K562 (cell line): ENCODE results near the gene BRCA1. TPM values are rescaled to one million over a fixed set of nuclear protein-coding genes. Genes with fewer than 3 reads are reported as not detected.

Experiments
- BRF1 ChIP-seq: IDR thresholded peaks from 3 replicates; pipeline ENCODE4 v1.6.1; 2011; ENCODE audit warnings: borderline replicate concordance, mild to moderate bottlenecking; ENCODE audit not compliant: insufficient read length; ENCODE audit errors: extremely low read depth
- CCAR2 ChIP-seq: fragments of 200-400 bp; formaldehyde crosslinking; IDR thresholded peaks from 2 replicates; pipeline ENCODE4 v1.6.1; 2017; ENCODE audit warnings: mild to moderate bottlenecking, low read depth, low read length
- ELF4 ChIP-seq: fragments of 450-650 bp; formaldehyde crosslinking; IDR thresholded peaks from 2 replicates; pipeline ENCODE4 v1.4.0; 2022; ENCODE audit warnings: missing genetic modification characterization
- HEY1 ChIP-seq: fragments of 250-450 bp; sonication (Bioruptor Pico); IDR thresholded peaks from 2 replicates; pipeline ENCODE4 v1.5.0; 2020; ENCODE audit warnings: mild to moderate bottlenecking, moderate library complexity, borderline replicate concordance
- NFIX ChIP-seq: fragments of 250-450 bp; sonication (Bioruptor Pico); IDR thresholded peaks from 2 replicates; pipeline ENCODE4 v1.4.0; 2020; ENCODE audit warnings: low read depth, mild to moderate bottlenecking, moderate library complexity
- PHB ChIP-seq: fragments of 250-450 bp; sonication (Bioruptor Pico); IDR thresholded peaks from 2 replicates; pipeline ENCODE4 v1.5.0; 2021
- SOX6 ChIP-seq: fragments of 450-650 bp; IDR thresholded peaks from 2 replicates; pipeline ENCODE4 v1.6.1; 2014; ENCODE audit warnings: mild to moderate bottlenecking
- ZNF12 ChIP-seq: sonication (generic); formaldehyde crosslinking; IDR thresholded peaks from 2 replicates; pipeline ENCODE4 v1.4.0; 2020; ENCODE audit warnings: mild to moderate bottlenecking, missing genetic modification reagents
- polyA plus RNA-seq, 8 experiments: library from polyadenylated mRNA; depleted of rRNA in 4 of 8; stranded (reverse) in 5 of 8; unstranded in 3 of 8; fragments of >200 nt; fragmentation: Nextera tagmentation in 2 of 8; fragmentation: Illumina TruSeq in 1 of 8; extraction: Ambion mirVana in 2 of 8; extraction: Trizol in 1 of 8; gene quantifications; 2 replicates each; pipeline versions ENCODE4 v1.2.1 to v1.2.3, GENCODE V29; 2011 to 2014; ENCODE audit warnings: inconsistent platforms in 1 of 8, missing spikeins in 1 of 8
- total RNA-seq, 7 experiments: library from RNA; depleted of rRNA in 6 of 7; stranded (reverse); fragments of >200 nt in 6 of 7; fragmentation: Illumina TruSeq in 2 of 7; extraction: Trizol in 2 of 7; gene quantifications; 2 replicates each; pipeline versions ENCODE4 v1.2.1 to v1.2.3, GENCODE V29; 2011 to 2021; ENCODE audit warnings: low replicate concordance in 1 of 7
- TF ChIP-seq, protein P1 (sequence below): fragments of 450-650 bp; formaldehyde crosslinking; IDR thresholded peaks from 2 replicates; pipeline ENCODE4 v1.4.0; 2020; ENCODE audit warnings: mild to moderate bottlenecking
- TF ChIP-seq, protein P2 (sequence below): fragments of 450-650 bp; formaldehyde crosslinking; IDR thresholded peaks from 2 replicates; pipeline ENCODE4 v1.4.0; 2020; ENCODE audit warnings: mild to moderate bottlenecking, mixed read lengths
- TF ChIP-seq, protein P3 (sequence below), 2 experiments: fragments of 450-650 bp; conservative IDR thresholded peaks; 2 replicates each; pipeline ENCODE4 v1.6.1; 2017; ENCODE audit warnings: mild to moderate bottlenecking in 2 of 2, moderate library complexity in 2 of 2
- TF ChIP-seq, protein P4 (sequence below): sonication (generic); formaldehyde crosslinking; IDR thresholded peaks from 2 replicates; pipeline ENCODE4 v1.8.0; 2023; ENCODE audit warnings: mild to moderate bottlenecking, missing genetic modification reagents
- TF ChIP-seq, protein P5 (sequence below): fragments of 250-450 bp; sonication (Bioruptor Pico); IDR thresholded peaks from 2 replicates; pipeline ENCODE4 v1.5.0; 2021; ENCODE audit warnings: mild to moderate bottlenecking, borderline replicate concordance
- TF ChIP-seq, protein P6 (sequence below): IDR thresholded peaks from 2 replicates; pipeline ENCODE4 v1.6.1; 2014; ENCODE audit warnings: antibody characterized with exemption

BRCA1 gene
- total and polyA plus RNA-seq, 9 of the 15 experiments (the other 6 are each of a cell fraction or from before 2014, with no cell fraction given): 25.9 to 95.3 (median 62.3) TPM

DNA sequence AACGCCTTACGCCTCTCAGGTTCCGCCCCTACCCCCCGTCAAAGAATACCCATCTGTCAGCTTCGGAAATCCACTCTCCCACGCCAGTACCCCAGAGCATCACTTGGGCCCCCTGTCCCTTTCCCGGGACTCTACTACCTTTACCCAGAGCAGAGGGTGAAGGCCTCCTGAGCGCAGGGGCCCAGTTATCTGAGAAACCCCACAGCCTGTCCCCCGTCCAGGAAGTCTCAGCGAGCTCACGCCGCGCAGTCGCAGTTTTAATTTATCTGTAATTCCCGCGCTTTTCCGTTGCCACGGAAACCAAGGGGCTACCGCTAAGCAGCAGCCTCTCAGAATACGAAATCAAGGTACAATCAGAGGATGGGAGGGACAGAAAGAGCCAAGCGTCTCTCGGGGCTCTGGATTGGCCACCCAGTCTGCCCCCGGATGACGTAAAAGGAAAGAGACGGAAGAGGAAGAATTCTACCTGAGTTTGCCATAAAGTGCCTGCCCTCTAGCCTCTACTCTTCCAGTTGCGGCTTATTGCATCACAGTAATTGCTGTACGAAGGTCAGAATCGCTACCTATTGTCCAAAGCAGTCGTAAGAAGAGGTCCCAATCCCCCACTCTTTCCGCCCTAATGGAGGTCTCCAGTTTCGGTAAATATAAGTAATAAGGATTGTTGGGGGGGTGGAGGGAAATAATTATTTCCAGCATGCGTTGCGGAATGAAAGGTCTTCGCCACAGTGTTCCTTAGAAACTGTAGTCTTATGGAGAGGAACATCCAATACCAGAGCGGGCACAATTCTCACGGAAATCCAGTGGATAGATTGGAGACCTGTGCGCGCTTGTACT lies at the start of gene BRCA1 (continued):
- no peak for TF ChIP-seq BRF1
- TF ChIP-seq SOX6: peak; percentile 53; the same call in 1 of the 2 replicates
- TF ChIP-seq, protein P1, sequence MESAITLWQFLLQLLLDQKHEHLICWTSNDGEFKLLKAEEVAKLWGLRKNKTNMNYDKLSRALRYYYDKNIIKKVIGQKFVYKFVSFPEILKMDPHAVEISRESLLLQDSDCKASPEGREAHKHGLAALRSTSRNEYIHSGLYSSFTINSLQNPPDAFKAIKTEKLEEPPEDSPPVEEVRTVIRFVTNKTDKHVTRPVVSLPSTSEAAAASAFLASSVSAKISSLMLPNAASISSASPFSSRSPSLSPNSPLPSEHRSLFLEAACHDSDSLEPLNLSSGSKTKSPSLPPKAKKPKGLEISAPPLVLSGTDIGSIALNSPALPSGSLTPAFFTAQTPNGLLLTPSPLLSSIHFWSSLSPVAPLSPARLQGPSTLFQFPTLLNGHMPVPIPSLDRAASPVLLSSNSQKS (CRISPR knock-in tag): no peak
- no peak for TF ChIP-seq NFIX (CRISPR knock-in tag)
- TF ChIP-seq ZNF12 (CRISPR knock-in tag): no peak
- TF ChIP-seq HEY1 (CRISPR knock-in tag): no peak
- TF ChIP-seq, protein P2, sequence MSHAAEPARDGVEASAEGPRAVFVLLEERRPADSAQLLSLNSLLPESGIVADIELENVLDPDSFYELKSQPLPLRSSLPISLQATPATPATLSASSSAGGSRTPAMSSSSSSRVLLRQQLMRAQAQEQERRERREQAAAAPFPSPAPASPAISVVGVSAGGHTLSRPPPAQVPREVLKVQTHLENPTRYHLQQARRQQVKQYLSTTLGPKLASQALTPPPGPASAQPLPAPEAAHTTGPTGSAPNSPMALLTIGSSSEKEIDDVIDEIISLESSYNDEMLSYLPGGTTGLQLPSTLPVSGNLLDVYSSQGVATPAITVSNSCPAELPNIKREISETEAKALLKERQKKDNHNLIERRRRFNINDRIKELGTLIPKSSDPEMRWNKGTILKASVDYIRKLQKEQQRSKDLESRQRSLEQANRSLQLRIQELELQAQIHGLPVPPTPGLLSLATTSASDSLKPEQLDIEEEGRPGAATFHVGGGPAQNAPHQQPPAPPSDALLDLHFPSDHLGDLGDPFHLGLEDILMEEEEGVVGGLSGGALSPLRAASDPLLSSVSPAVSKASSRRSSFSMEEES (CRISPR knock-in tag): no peak
- TF ChIP-seq, protein P3, sequence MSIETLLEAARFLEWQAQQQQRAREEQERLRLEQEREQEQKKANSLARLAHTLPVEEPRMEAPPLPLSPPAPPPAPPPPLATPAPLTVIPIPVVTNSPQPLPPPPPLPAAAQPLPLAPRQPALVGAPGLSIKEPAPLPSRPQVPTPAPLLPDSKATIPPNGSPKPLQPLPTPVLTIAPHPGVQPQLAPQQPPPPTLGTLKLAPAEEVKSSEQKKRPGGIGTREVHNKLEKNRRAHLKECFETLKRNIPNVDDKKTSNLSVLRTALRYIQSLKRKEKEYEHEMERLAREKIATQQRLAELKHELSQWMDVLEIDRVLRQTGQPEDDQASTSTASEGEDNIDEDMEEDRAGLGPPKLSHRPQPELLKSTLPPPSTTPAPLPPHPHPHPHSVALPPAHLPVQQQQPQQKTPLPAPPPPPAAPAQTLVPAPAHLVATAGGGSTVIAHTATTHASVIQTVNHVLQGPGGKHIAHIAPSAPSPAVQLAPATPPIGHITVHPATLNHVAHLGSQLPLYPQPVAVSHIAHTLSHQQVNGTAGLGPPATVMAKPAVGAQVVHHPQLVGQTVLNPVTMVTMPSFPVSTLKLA (conservative IDR thresholded peaks at IDR 0.05): peak; percentile 57 to 84; a peak in 3 of 4 replicates
- TF ChIP-seq, protein P4, sequence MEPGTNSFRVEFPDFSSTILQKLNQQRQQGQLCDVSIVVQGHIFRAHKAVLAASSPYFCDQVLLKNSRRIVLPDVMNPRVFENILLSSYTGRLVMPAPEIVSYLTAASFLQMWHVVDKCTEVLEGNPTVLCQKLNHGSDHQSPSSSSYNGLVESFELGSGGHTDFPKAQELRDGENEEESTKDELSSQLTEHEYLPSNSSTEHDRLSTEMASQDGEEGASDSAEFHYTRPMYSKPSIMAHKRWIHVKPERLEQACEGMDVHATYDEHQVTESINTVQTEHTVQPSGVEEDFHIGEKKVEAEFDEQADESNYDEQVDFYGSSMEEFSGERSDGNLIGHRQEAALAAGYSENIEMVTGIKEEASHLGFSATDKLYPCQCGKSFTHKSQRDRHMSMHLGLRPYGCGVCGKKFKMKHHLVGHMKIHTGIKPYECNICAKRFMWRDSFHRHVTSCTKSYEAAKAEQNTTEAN: no peak
- TF ChIP-seq PHB (CRISPR knock-in tag): no peak
- TF ChIP-seq, protein P5, sequence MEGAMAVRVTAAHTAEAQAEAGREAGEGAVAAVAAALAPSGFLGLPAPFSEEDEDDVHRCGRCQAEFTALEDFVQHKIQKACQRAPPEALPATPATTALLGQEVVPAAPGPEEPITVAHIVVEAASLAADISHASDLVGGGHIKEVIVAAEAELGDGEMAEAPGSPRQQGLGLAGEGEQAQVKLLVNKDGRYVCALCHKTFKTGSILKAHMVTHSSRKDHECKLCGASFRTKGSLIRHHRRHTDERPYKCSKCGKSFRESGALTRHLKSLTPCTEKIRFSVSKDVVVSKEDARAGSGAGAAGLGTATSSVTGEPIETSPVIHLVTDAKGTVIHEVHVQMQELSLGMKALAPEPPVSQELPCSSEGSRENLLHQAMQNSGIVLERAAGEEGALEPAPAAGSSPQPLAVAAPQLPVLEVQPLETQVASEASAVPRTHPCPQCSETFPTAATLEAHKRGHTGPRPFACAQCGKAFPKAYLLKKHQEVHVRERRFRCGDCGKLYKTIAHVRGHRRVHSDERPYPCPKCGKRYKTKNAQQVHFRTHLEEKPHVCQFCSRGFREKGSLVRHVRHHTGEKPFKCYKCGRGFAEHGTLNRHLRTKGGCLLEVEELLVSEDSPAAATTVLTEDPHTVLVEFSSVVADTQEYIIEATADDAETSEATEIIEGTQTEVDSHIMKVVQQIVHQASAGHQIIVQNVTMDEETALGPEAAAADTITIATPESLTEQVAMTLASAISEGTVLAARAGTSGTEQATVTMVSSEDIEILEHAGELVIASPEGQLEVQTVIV (CRISPR knock-in tag): peak; percentile 85; the same call in 1 of the 2 replicates
- no peak for TF ChIP-seq CCAR2
- TF ChIP-seq, protein P6, sequence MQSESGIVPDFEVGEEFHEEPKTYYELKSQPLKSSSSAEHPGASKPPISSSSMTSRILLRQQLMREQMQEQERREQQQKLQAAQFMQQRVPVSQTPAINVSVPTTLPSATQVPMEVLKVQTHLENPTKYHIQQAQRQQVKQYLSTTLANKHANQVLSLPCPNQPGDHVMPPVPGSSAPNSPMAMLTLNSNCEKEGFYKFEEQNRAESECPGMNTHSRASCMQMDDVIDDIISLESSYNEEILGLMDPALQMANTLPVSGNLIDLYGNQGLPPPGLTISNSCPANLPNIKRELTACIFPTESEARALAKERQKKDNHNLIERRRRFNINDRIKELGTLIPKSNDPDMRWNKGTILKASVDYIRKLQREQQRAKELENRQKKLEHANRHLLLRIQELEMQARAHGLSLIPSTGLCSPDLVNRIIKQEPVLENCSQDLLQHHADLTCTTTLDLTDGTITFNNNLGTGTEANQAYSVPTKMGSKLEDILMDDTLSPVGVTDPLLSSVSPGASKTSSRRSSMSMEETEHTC: no peak
- no peak for TF ChIP-seq ELF4 (CRISPR knock-in tag)
